ENCODE data around the gene TEX22. TPM values are rescaled to one million over a fixed set of nuclear protein-coding genes. Genes with fewer than 3 reads are reported as not detected.

The TEX22 gene
- total RNA-seq, 1 experiment from 2014 or later: 0.29 TPM

DNA sequence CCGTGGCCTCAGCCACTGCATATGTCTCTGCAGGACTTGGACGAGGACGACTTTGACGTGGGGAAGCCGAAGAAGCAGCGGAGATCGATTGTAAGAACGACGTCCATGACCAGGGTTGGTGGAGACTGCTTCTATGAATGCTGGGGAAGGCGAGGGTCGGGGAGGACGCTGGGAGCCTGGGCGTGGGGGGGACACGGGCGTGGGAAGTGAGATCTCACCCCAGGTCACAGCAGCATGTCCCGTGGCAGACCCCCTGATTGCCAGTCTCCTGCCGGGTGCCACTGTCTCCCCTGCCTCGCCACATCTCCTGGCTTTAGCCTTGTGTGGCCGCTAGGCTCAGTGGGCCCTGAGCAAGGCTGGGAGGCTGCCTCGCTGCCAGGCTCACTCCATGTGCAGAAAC is 29.9 kb upstream of the TEX22 start:
- Histone ChIP-seq H3K27me3 (ENCODE audit: low read length) (no peaks in the 10 kb centered on the region), H3K36me3 (ENCODE audit: low read depth, low read length) (no peaks in the 10 kb centered on the region), H3K9me2 (replicated peaks; ENCODE audit: low read length) (no peaks in the 10 kb centered on the region), H3K79me2 (ENCODE audit: low read length) (no peaks in the 10 kb centered on the region), H3K4me1 (ENCODE audit: insufficient read depth, low read length) (no peaks in the 10 kb centered on the region), H4K20me1 (ENCODE audit: low read length) (no peaks in the 10 kb centered on the region), H3K9ac (ENCODE audit: low read length) (no peak overlapping the region), H3F3A (ENCODE audit: low read length, unreplicated experiment) (no peaks in the 10 kb centered on the region), H3K9me3 (ENCODE audit: low read length) (no peaks in the 10 kb centered on the region), H3K27ac (ENCODE audit: low read length) (no peak overlapping the region), H2AFZ (ENCODE audit: low read length) (no peak overlapping the region), H3K4me3 (ENCODE audit: low read length) (no peak overlapping the region), H3K4me2 (ENCODE audit: low read length) (no peak overlapping the region)
- CTCF ChIA-PET: no interaction called here
- no TSS peak for BruUV-seq (replicated peaks)
- TF ChIP-seq EZH2phosphoT487 (IDR thresholded peaks at IDR 0.05; ENCODE audit: borderline replicate concordance, low read length): no peak
- TF ChIP-seq, protein P1, sequence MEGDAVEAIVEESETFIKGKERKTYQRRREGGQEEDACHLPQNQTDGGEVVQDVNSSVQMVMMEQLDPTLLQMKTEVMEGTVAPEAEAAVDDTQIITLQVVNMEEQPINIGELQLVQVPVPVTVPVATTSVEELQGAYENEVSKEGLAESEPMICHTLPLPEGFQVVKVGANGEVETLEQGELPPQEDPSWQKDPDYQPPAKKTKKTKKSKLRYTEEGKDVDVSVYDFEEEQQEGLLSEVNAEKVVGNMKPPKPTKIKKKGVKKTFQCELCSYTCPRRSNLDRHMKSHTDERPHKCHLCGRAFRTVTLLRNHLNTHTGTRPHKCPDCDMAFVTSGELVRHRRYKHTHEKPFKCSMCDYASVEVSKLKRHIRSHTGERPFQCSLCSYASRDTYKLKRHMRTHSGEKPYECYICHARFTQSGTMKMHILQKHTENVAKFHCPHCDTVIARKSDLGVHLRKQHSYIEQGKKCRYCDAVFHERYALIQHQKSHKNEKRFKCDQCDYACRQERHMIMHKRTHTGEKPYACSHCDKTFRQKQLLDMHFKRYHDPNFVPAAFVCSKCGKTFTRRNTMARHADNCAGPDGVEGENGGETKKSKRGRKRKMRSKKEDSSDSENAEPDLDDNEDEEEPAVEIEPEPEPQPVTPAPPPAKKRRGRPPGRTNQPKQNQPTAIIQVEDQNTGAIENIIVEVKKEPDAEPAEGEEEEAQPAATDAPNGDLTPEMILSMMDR (conservative IDR thresholded peaks at IDR 0.05; ENCODE audit: low read depth, low read length): no peak
- TF ChIP-seq EZH2 (IDR thresholded peaks at IDR 0.05; ENCODE audit: low read length, unreplicated experiment): no peak
- POLR2A ChIA-PET (ENCODE audit: unreplicated experiment): no interaction called here
- ATAC-seq: no peak
- DNase-seq: no peak
- intact Hi-C loops (cut with micrococcal nuclease): no loop called here

DNA sequence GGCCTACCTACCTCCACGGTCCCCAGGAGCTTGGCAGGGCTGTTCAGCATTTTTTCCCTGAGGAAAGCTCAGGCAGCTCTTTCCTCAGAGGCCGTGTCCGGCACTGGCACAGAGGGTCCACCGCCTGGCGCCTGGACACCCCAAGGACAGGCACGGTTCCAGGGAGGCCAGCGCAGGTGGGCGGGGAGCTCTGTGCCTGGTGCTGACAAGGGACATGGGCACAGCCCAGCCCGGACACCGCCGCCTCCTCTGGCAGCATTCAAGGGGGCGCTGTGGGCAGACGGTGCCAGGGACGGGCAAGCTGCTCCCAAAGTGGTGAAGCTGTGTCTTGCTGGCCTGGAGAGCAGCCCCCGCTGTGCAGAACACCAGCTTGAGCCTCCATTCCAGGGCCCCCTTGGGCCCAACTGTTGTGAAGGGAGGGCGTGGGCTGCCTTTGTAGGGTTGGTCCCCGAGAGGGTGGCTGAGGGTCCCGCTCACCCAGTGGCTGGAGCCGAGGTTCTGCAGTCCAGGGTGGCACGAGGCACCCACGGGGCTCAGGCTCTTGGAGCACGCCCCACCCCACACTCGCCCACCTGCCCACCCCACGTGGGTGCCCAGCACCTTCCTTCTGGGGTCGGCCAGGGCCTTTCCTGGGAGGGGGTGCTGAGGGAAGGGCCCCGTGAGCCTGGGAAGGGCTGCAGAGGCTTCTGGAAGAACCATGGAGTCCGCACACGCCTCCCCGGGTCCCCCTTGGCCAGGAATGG is 29.3 kb upstream of the TEX22 start:
- Histone ChIP-seq H3K9me3 (ENCODE audit: low read length) (no peaks in the 10 kb centered on the region), H3K79me2 (ENCODE audit: low read length) (no peaks in the 10 kb centered on the region), H2AFZ (ENCODE audit: low read length) (no peak overlapping the region), H3K9ac (ENCODE audit: low read length) (no peak overlapping the region), H3K27ac (ENCODE audit: low read length) (no peak overlapping the region), H3K4me2 (ENCODE audit: low read length) (no peak overlapping the region), H4K20me1 (ENCODE audit: low read length) (no peaks in the 10 kb centered on the region), H3K4me1 (ENCODE audit: insufficient read depth, low read length) (no peaks in the 10 kb centered on the region), H3K36me3 (ENCODE audit: low read depth, low read length) (no peaks in the 10 kb centered on the region), H3F3A (ENCODE audit: low read length, unreplicated experiment) (no peaks in the 10 kb centered on the region), H3K9me2 (replicated peaks; ENCODE audit: low read length) (no peaks in the 10 kb centered on the region), H3K27me3 (ENCODE audit: low read length) (no peaks in the 10 kb centered on the region), H3K4me3 (ENCODE audit: low read length) (no peak overlapping the region)
- CTCF ChIA-PET: no interaction called here
- TF ChIP-seq EZH2phosphoT487 (IDR thresholded peaks at IDR 0.05; ENCODE audit: borderline replicate concordance, low read length) (no peak), EZH2 (IDR thresholded peaks at IDR 0.05; ENCODE audit: low read length, unreplicated experiment) (no peak)
- TF ChIP-seq, protein P1 (conservative IDR thresholded peaks at IDR 0.05; ENCODE audit: low read depth, low read length): no peak
- intact Hi-C loops (cut with micrococcal nuclease): no loop called here
- POLR2A ChIA-PET (ENCODE audit: unreplicated experiment): no interaction called here
- DNase-seq (no peak), ATAC-seq (no peak)
- no TSS peak for BruUV-seq (replicated peaks)

DNA sequence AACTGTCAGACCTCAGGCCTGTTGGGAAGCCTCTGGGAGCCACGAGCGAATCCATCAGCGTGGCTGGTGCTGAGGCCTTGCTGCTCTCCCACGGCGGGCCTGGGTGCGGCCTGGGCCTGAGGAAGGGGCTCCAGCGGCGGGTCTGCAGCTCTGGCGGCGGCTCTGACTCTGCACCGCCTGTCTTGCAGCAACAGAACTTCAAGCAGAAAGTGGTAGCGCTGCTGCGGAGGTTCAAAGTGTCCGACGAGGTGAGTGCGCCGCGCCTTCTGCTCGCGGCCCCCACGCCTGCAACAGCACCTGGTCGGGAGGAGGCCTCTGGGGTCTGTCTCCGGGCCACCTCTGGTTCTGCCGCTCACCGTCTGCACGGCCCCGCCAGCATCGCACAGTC is 28.7 kb upstream of the TEX22 start:
- Histone ChIP-seq H3K4me1 (ENCODE audit: insufficient read depth, low read length) (no peaks in the 10 kb centered on the region), H3K9me3 (ENCODE audit: low read length) (no peaks in the 10 kb centered on the region), H3K27ac (ENCODE audit: low read length) (no peak overlapping the region), H3K9ac (ENCODE audit: low read length) (no peak overlapping the region), H4K20me1 (ENCODE audit: low read length) (no peaks in the 10 kb centered on the region), H2AFZ (ENCODE audit: low read length) (no peak overlapping the region), H3K4me3 (ENCODE audit: low read length) (no peak overlapping the region), H3K27me3 (ENCODE audit: low read length) (no peaks in the 10 kb centered on the region), H3F3A (ENCODE audit: low read length, unreplicated experiment) (no peaks in the 10 kb centered on the region), H3K9me2 (replicated peaks; ENCODE audit: low read length) (no peaks in the 10 kb centered on the region), H3K4me2 (ENCODE audit: low read length) (no peak overlapping the region), H3K36me3 (ENCODE audit: low read depth, low read length) (no peaks in the 10 kb centered on the region), H3K79me2 (ENCODE audit: low read length) (no peaks in the 10 kb centered on the region)
- POLR2A ChIA-PET (ENCODE audit: unreplicated experiment): no interaction called here
- ATAC-seq (no peak), DNase-seq (no peak)
- CTCF ChIA-PET: interaction anchor here (1.4 to 2.5 kb wide), 2 partner anchors 120 to 159 kb away, joined by 5 to 10 read pairs; no protein-coding TSS in a partner anchor
- BruUV-seq (replicated peaks): no TSS peak
- TF ChIP-seq, protein P1 (conservative IDR thresholded peaks at IDR 0.05; ENCODE audit: low read depth, low read length): no peak
- TF ChIP-seq EZH2phosphoT487 (IDR thresholded peaks at IDR 0.05; ENCODE audit: borderline replicate concordance, low read length): no peak
- TF ChIP-seq EZH2 (IDR thresholded peaks at IDR 0.05; ENCODE audit: low read length, unreplicated experiment): no peak
- intact Hi-C loops (cut with micrococcal nuclease): no loop called here
